Peyer's patch (tissue), 4 donors: Measurements from ENCODE around the gene PCDHGB3. TPM values are rescaled to one million over a fixed set of nuclear protein-coding genes. Genes with fewer than 3 reads are reported as not detected.

Experiments
- DNase-seq, 3 donors: peaks; one replicate each; pipeline ENCODE4 v3.0.0-alpha.2; 2017 to 2019
- H3K27ac ChIP-seq, 4 donors: fragments of 200-600 bp; sonication (generic); one replicate each; pipeline ENCODE4 v1.5.1; 2016 to 2019
- H3K27me3 ChIP-seq, 2 donors: fragments of 200-600 bp; sonication (generic); one replicate each; pipeline ENCODE4 v1.5.1; 2019
- H3K36me3 ChIP-seq, 3 donors: fragments of 200-600 bp; sonication (generic); one replicate each; pipeline ENCODE4 v1.5.1; 2016 to 2019
- H3K4me1 ChIP-seq, 4 donors: fragments of 200-600 bp; sonication (generic); one replicate each; pipeline ENCODE4 v1.5.1; 2016 to 2019
- H3K4me3 ChIP-seq, 4 donors: fragments of 200-600 bp; sonication (generic); 1 replicate in 3 of 4; 2 replicates in 1 of 4; pipeline ENCODE4 v1.5.1; 2016 to 2019; ENCODE audit warnings: mild to moderate bottlenecking in 1 of 4
- H3K9me3 ChIP-seq, 4 donors: fragments of 200-600 bp; sonication (generic); one replicate each; pipeline ENCODE4 v1.5.1; 2016 to 2019; ENCODE audit warnings: mild to moderate bottlenecking in 1 of 4
- POLR2A ChIP-seq, 2 donors: fragments of 450-650 bp; IDR thresholded peaks; one replicate each; pipeline ENCODE4 v1.5.1; 2017; ENCODE audit warnings: antibody characterized with exemption in 2 of 2, mild to moderate bottlenecking in 2 of 2, moderate library complexity in 2 of 2
- total RNA-seq, 4 donors: library from RNA; depleted of rRNA; stranded (reverse); fragments of >200 nt; gene quantifications; one replicate each; pipeline ENCODE4 v1.1.0, GENCODE V29; 2016
- TF ChIP-seq, protein P1 (sequence below), 6 experiments: fragments of 450-650 bp in 4 of 6; fragments of 200-600 bp in 2 of 6; sonication (generic) in 1 of 6; IDR thresholded peaks; one replicate each; pipeline ENCODE4 v1.5.1; 2017 to 2019; ENCODE audit warnings: antibody characterized with exemption in 6 of 6, mild to moderate bottlenecking in 3 of 6, moderate library complexity in 1 of 6

Gene PCDHGB3
- total RNA-seq, 4 donors from 2014 or later, result 1.6 to 5.0 (median 2.0) TPM

DNA sequence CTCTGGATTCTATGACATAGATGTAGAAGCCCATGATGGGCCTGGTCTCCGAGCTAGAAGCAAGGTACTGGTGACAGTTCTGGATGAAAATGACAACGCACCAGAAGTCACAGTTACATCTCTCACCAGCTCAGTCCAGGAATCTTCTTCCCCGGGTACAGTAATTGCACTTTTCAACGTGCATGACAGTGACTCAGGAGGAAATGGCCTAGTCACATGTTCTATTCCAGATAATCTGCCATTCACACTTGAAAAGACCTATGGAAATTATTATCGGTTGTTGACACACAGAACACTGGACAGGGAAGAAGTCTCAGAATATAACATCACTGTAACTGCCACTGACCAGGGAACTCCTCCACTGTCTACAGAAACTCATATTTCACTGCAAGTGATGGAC lies 13.9 kb upstream of the PCDHGB3 start:
- no peak for TF ChIP-seq POLR2A (IDR thresholded peaks at IDR 0.05)
- TF ChIP-seq, protein P1, sequence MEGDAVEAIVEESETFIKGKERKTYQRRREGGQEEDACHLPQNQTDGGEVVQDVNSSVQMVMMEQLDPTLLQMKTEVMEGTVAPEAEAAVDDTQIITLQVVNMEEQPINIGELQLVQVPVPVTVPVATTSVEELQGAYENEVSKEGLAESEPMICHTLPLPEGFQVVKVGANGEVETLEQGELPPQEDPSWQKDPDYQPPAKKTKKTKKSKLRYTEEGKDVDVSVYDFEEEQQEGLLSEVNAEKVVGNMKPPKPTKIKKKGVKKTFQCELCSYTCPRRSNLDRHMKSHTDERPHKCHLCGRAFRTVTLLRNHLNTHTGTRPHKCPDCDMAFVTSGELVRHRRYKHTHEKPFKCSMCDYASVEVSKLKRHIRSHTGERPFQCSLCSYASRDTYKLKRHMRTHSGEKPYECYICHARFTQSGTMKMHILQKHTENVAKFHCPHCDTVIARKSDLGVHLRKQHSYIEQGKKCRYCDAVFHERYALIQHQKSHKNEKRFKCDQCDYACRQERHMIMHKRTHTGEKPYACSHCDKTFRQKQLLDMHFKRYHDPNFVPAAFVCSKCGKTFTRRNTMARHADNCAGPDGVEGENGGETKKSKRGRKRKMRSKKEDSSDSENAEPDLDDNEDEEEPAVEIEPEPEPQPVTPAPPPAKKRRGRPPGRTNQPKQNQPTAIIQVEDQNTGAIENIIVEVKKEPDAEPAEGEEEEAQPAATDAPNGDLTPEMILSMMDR (IDR thresholded peaks at IDR 0.05), result no peak
- Histone ChIP-seq H3K27me3 (no peaks in the 10 kb centered on the region), H3K4me3 (no peak overlapping the region), H3K36me3 (no peaks in the 10 kb centered on the region), H3K4me1 (no peaks in the 10 kb centered on the region), H3K27ac (no peak overlapping the region), H3K9me3 (peaks cover 0 to 61% (median 7%) of the 10 kb centered on the region in 4 donors)
- DNase-seq, result no peak

DNA sequence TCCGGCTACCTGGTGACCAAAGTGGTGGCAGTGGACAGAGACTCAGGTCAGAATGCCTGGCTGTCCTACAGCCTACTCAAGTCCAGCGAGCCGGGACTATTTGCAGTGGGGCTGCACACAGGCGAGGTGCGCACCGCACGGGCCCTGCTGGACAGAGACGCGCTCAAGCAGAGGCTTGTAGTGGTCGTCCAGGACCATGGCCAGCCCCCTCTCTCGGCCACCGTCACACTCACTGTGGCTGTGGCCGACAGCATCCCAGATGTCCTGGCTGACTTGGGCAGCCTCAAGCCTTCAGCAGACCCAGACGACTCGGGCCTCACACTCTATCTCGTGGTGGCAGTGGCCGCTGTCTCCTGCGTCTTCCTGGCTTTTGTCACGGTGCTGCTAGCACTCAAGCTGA lies 13.1 kb upstream of the PCDHGB3 start:
- H3K27me3 ChIP-seq, result no peaks in the 10 kb centered on the region

DNA sequence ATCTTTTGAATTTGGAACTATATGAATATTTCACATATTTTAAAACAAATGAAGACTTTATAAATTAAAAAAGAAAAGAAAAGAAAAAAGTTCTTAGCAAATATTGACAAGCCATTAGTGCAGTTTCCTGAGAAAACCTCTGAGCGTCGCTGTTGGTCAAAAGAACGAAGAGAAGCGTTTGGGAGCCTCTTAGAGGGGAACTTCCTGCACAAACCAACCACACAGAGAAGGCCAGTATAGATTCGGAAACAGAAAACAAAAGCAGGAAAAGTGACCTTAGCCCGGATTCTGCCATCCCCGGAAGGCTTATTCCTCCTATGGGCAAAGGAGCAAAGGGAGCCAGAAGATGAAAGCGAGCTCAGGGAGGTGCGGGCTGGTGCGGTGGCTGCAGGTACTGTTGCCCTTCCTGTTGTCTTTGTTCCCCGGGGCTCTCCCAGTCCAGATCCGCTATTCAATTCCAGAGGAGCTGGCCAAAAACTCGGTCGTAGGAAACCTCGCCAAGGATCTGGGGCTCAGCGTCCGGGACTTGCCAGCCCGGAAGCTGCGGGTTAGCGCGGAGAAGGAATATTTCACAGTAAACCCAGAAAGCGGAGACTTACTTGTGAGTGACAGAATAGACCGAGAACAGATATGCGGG lies 10.1 kb upstream of the PCDHGB3 start, which contains the start of gene PCDHGB2:
TSS of gene PCDHGB2 (plus strand) at position 205 of the 637 bp plus-strand sequence. CDS start at position 347, 142 bp downstream.
- Histone ChIP-seq H3K4me1 (no peaks in the 10 kb centered on the region), H3K9me3 (peaks cover 0 to 76% (median 14%) of the 10 kb centered on the region in 4 donors), H3K27me3 (no peaks in the 10 kb centered on the region), H3K4me3 (peak within 1 kb of the TSS; percentile 3 to 35 (median 17)), H3K27ac (no peak within 1 kb of the TSS), H3K36me3 (no peaks in the 10 kb centered on the region)
- TF ChIP-seq, protein P1 (IDR thresholded peaks at IDR 0.05), result peak in 4 of 6 experiments; percentile 25 to 48 (median 34)
- TF ChIP-seq POLR2A (IDR thresholded peaks at IDR 0.05), result no peak
- DNase-seq, result no peak

More for the DNA sequence above, 13.1 kb upstream of the PCDHGB3 start:
- DNase-seq, result no peak
- H3K4me3 ChIP-seq, result no peak overlapping the region
- H3K27ac ChIP-seq, result no peak overlapping the region
- no peaks in the 10 kb centered on the region for H3K36me3 ChIP-seq
- H3K4me1 ChIP-seq, result no peaks in the 10 kb centered on the region
- TF ChIP-seq, protein P1 (IDR thresholded peaks at IDR 0.05), result no peak
- no peak for TF ChIP-seq POLR2A (IDR thresholded peaks at IDR 0.05)
- peaks cover 0 to 61% (median 7%) of the 10 kb centered on the region in 4 donors for H3K9me3 ChIP-seq

DNA sequence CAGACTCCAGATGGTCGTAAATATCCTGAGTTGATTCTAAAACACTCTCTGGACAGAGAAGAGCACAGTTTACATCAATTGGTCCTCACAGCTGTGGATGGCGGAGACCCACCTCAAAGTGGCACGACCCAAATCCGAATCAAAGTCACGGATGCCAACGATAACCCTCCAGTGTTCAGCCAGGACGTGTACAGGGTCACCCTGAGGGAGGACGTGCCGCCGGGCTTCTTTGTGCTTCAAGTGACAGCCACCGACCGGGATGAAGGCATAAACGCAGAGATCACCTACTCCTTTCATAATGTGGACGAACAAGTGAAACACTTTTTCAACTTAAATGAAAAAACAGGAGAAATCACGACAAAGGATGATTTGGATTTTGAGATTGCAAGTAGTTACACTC lies 9.4 kb upstream of the PCDHGB3 start:
- no peaks in the 10 kb centered on the region for H3K4me1 ChIP-seq
- H3K36me3 ChIP-seq, result no peaks in the 10 kb centered on the region
- H3K9me3 ChIP-seq, result peaks cover 0 to 78% (median 13%) of the 10 kb centered on the region in 4 donors
- no peak for DNase-seq
- H3K27ac ChIP-seq, result no peak overlapping the region
- no peaks in the 10 kb centered on the region for H3K27me3 ChIP-seq
- TF ChIP-seq, protein P1 (IDR thresholded peaks at IDR 0.05), result no peak
- TF ChIP-seq POLR2A (IDR thresholded peaks at IDR 0.05), result no peak
- no peak overlapping the region for H3K4me3 ChIP-seq

DNA sequence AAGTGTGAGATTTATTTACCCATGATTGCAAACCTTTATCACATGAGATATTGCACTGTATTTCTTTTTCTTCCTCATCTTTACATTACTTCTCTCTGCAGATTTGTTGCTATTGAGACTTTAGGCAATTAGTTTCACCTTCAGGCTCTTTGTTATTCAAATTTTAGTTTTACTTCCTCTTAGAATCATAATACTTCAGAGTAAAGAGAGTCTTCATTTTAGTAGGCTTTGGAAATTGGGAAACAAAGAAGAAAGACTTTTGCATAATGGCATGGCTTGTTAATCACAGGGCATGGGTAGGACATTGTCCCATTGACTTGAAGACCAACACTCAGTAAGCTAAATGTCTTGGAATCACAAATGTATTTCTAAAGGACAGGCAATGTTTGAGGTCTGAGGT lies 7.3 kb upstream of the PCDHGB3 start:
- TF ChIP-seq, protein P1 (IDR thresholded peaks at IDR 0.05), result no peak
- TF ChIP-seq POLR2A (IDR thresholded peaks at IDR 0.05), result no peak
- Histone ChIP-seq H3K27me3 (no peaks in the 10 kb centered on the region), H3K9me3 (peaks cover 0 to 83% (median 10%) of the 10 kb centered on the region in 4 donors)

More for the DNA sequence above, 7.3 kb upstream of the PCDHGB3 start:
- Histone ChIP-seq H3K36me3 (no peaks in the 10 kb centered on the region), H3K4me3 (no peak overlapping the region), H3K27ac (no peak overlapping the region), H3K4me1 (no peaks in the 10 kb centered on the region)
- no peak for DNase-seq
